Neural progenitor cell (in vitro differentiated cells): ENCODE results near the gene PREX1. TPM values are rescaled to one million over a fixed set of nuclear protein-coding genes. Genes with fewer than 3 reads are reported as not detected.

Experiments used
- DNase-seq: peaks from one replicate; pipeline ENCODE4 v3.0.0-alpha.2; 2016; ENCODE audit warnings: low spot score
- H2AFZ ChIP-seq: fragments of 200-600 bp; sonication (generic); replicated peaks from 2 replicates; pipeline ENCODE4 v1.6.1; 2016; ENCODE audit warnings: antibody characterized with exemption
- H3F3A ChIP-seq: fragments of 200-600 bp; sonication (generic); 2 replicates; pipeline ENCODE4 v1.6.1; 2016; ENCODE audit warnings: antibody characterized with exemption, low read depth
- H3K27ac ChIP-seq: fragments of 200-600 bp; sonication (generic); 2 replicates; pipeline ENCODE4 v1.5.1; 2016; ENCODE audit warnings: mild to moderate bottlenecking
- H3K27me3 ChIP-seq: fragments of 200-600 bp; sonication (generic); 2 replicates; pipeline ENCODE4 v1.6.1; 2016; ENCODE audit warnings: mild to moderate bottlenecking, moderate library complexity
- H3K36me3 ChIP-seq: fragments of 200-600 bp; sonication (generic); 2 replicates; pipeline ENCODE4 v1.5.1; 2016
- H3K4me1 ChIP-seq: fragments of 200-600 bp; sonication (generic); 2 replicates; pipeline ENCODE4 v1.6.1; 2016; ENCODE audit warnings: mixed run types
- H3K4me2 ChIP-seq: fragments of 200-600 bp; sonication (generic); 2 replicates; pipeline ENCODE4 v1.6.1; 2016
- H3K4me3 ChIP-seq: fragments of 200-600 bp; sonication (generic); 2 replicates; pipeline ENCODE4 v1.5.1; 2016
- H3K79me2 ChIP-seq: fragments of 200-600 bp; sonication (generic); 2 replicates; pipeline ENCODE4 v1.6.1; 2016; ENCODE audit warnings: low read depth
- H3K9ac ChIP-seq: fragments of 200-600 bp; sonication (generic); 2 replicates; pipeline ENCODE4 v1.6.1; 2016
- H3K9me3 ChIP-seq: fragments of 200-600 bp; sonication (generic); 2 replicates; pipeline ENCODE4 v1.5.1; 2016; ENCODE audit warnings: low read depth
- H4K20me1 ChIP-seq: fragments of 200-600 bp; sonication (generic); 2 replicates; pipeline ENCODE4 v1.6.1; 2016; ENCODE audit warnings: low read depth
- H3K27ac Mint-ChIP-seq: 3 replicates; pipeline ENCODE4 v1.8.0; 2021; ENCODE audit warnings: mixed read lengths
- H3K27me3 Mint-ChIP-seq: 2 replicates; pipeline ENCODE4 v1.8.0; 2022; ENCODE audit warnings: low read depth, mild to moderate bottlenecking, inconsistent platforms, moderate library complexity, mixed read lengths; ENCODE audit not compliant: insufficient read depth
- H3K36me3 Mint-ChIP-seq: 3 replicates; pipeline ENCODE4 v1.8.0; 2021; ENCODE audit warnings: mixed read lengths
- H3K4me1 Mint-ChIP-seq: 3 replicates; pipeline ENCODE4 v1.8.0; 2021; ENCODE audit warnings: mixed read lengths
- H3K4me3 Mint-ChIP-seq: 3 replicates; pipeline ENCODE4 v1.8.0; 2021; ENCODE audit warnings: mild to moderate bottlenecking, moderate library complexity, mixed read lengths
- H3K9me3 Mint-ChIP-seq: 3 replicates; pipeline ENCODE4 v1.8.0; 2020; ENCODE audit warnings: mixed read lengths
- CTCF ChIP-seq: fragments of 200-600 bp; sonication (generic); IDR thresholded peaks from 2 replicates; pipeline ENCODE4 v1.5.1; 2017; ENCODE audit warnings: antibody characterized with exemption, mild to moderate bottlenecking
- EZH2 ChIP-seq: fragments of 200-600 bp; sonication (generic); IDR thresholded peaks from 2 replicates; pipeline ENCODE4 v1.6.1; 2017; ENCODE audit warnings: antibody characterized with exemption, mild to moderate bottlenecking, moderate library complexity
- EZH2phosphoT487 ChIP-seq: fragments of 200-600 bp; sonication (generic); IDR thresholded peaks from 2 replicates; pipeline ENCODE4 v1.6.1; 2017; ENCODE audit warnings: antibody characterized with exemption
- total RNA-seq: library from RNA; depleted of rRNA; stranded (reverse); fragments of >200 nt; gene quantifications from 2 replicates; pipeline ENCODE4 v1.2.3, GENCODE V29; 2015; ENCODE audit warnings: low replicate concordance

PREX1 gene
- total RNA-seq, 1 donor from 2014 or later = 4.5 TPM

- no peak overlapping the region for H3K9ac ChIP-seq
- H3K9me3 Mint-ChIP-seq = peaks cover 7% of the 10 kb centered on the region
- no peak overlapping the region for H3K4me3 ChIP-seq
- peaks cover 10% of the 10 kb centered on the region for H3K27me3 Mint-ChIP-seq
- TF ChIP-seq EZH2 (no peak), CTCF (no peak), EZH2phosphoT487 (no peak)
- peaks cover 29% of the 10 kb centered on the region for H3K4me1 Mint-ChIP-seq
- no peaks in the 10 kb centered on the region for H3F3A ChIP-seq
- H2AFZ ChIP-seq = no peak overlapping the region
- no peaks in the 10 kb centered on the region for H3K27me3 ChIP-seq
- no peaks in the 10 kb centered on the region for H3K36me3 ChIP-seq
- H3K9me3 ChIP-seq = no peaks in the 10 kb centered on the region
- H3K4me3 Mint-ChIP-seq = no peak overlapping the region
- no peak overlapping the region for H3K27ac Mint-ChIP-seq
- no peaks in the 10 kb centered on the region for H4K20me1 ChIP-seq
- no peaks in the 10 kb centered on the region for H3K79me2 ChIP-seq
- no peak overlapping the region for H3K27ac ChIP-seq
- no peaks in the 10 kb centered on the region for H3K36me3 Mint-ChIP-seq
- no peak overlapping the region for H3K4me2 ChIP-seq
- DNase-seq = no peak
- H3K4me1 ChIP-seq = no peaks in the 10 kb centered on the region
Measured at GRCh38 chr20:48583171-48583570, 244.6 kb downstream of the PREX1 start.

- Mint-ChIP-seq H3K4me1 (peaks cover 28% of the 10 kb centered on the region), H3K27ac (no peak overlapping the region), H3K36me3 (no peaks in the 10 kb centered on the region), H3K9me3 (peaks cover 6% of the 10 kb centered on the region), H3K27me3 (peaks cover 11% of the 10 kb centered on the region), H3K4me3 (no peak overlapping the region)
- Histone ChIP-seq H4K20me1 (no peaks in the 10 kb centered on the region), H2AFZ (no peak overlapping the region), H3K27ac (no peak overlapping the region), H3K36me3 (no peaks in the 10 kb centered on the region), H3K9ac (no peak overlapping the region), H3K9me3 (no peaks in the 10 kb centered on the region), H3K4me3 (no peak overlapping the region), H3K4me1 (no peaks in the 10 kb centered on the region), H3K79me2 (no peaks in the 10 kb centered on the region), H3K4me2 (no peak overlapping the region), H3F3A (no peaks in the 10 kb centered on the region), H3K27me3 (no peaks in the 10 kb centered on the region)
- DNase-seq = no peak
- TF ChIP-seq EZH2phosphoT487 (no peak), EZH2 (no peak), CTCF (no peak)
Measured at GRCh38 chr20:48582673-48582985, 245.2 kb downstream of the PREX1 start.

GRCh38 chr20:48581167-48581566, 246.6 kb downstream of the PREX1 start:
- no peaks in the 10 kb centered on the region for H3F3A ChIP-seq
- Mint-ChIP-seq H3K4me3 (no peak overlapping the region), H3K27ac (no peak overlapping the region), H3K4me1 (peaks cover 24% of the 10 kb centered on the region), H3K27me3 (peaks cover 16% of the 10 kb centered on the region), H3K36me3 (no peaks in the 10 kb centered on the region), H3K9me3 (no peaks in the 10 kb centered on the region)
- no peaks in the 10 kb centered on the region for H3K79me2 ChIP-seq
- TF ChIP-seq EZH2phosphoT487 (no peak), CTCF (no peak), EZH2 (no peak)
- H3K4me3 ChIP-seq = no peak overlapping the region
- H3K27ac ChIP-seq = no peak overlapping the region
- H3K9me3 ChIP-seq = no peaks in the 10 kb centered on the region
- no peak overlapping the region for H2AFZ ChIP-seq
- no peak overlapping the region for H3K9ac ChIP-seq
- H3K27me3 ChIP-seq = no peaks in the 10 kb centered on the region
- H3K36me3 ChIP-seq = no peaks in the 10 kb centered on the region
- no peak overlapping the region for H3K4me2 ChIP-seq
- H4K20me1 ChIP-seq = no peaks in the 10 kb centered on the region
- no peak for DNase-seq
- H3K4me1 ChIP-seq = no peaks in the 10 kb centered on the region
